Neural cell (in vitro differentiated cells): ENCODE results near the gene NOL9. TPM values are rescaled to one million over a fixed set of nuclear protein-coding genes. Genes with fewer than 3 reads are reported as not detected.

Experiments used
- H2AFZ ChIP-seq: fragments of 200-600, 300-800 bp; sonication (generic), shearing (Covaris generic); 2 replicates; pipeline ENCODE4 v1.6.0; 2014; ENCODE audit warnings: low read depth, mild to moderate bottlenecking, antibody characterized with exemption, low read length, moderate library complexity
- H3F3A ChIP-seq: fragments of 200-600 bp; shearing (Covaris generic); 2 replicates; pipeline ENCODE4 v1.6.1; 2016; ENCODE audit warnings: mild to moderate bottlenecking, moderate library complexity, mixed read lengths, antibody characterized with exemption, low read length; ENCODE audit not compliant: insufficient read depth, poor library complexity, severe bottlenecking
- H3K27ac ChIP-seq: fragments of 200-600, 300-800 bp; sonication (generic), shearing (Covaris generic); 2 replicates; pipeline ENCODE4 v1.5.1; 2014; ENCODE audit warnings: mild to moderate bottlenecking, low read length, moderate library complexity
- H3K27me3 ChIP-seq: fragments of 300-800, 200-600 bp; sonication (generic), shearing (Covaris generic); 2 replicates; pipeline ENCODE4 v1.6.0; 2014; ENCODE audit warnings: mild to moderate bottlenecking, low read depth, low read length, moderate library complexity; ENCODE audit not compliant: insufficient read depth
- H3K36me3 ChIP-seq: fragments of 300-800, 200-600 bp; sonication (generic), shearing (Covaris generic); 2 replicates; pipeline ENCODE4 v1.5.1; 2014; ENCODE audit warnings: mild to moderate bottlenecking, antibody characterized with exemption, low read length, moderate library complexity; ENCODE audit not compliant: insufficient read depth
- H3K4me2 ChIP-seq: fragments of 300-800, 200-600 bp; sonication (generic), shearing (Covaris generic); 2 replicates; pipeline ENCODE4 v1.6.0; 2014; ENCODE audit warnings: mild to moderate bottlenecking, low read length
- H3K4me3 ChIP-seq: fragments of 300-800, 200-600 bp; sonication (generic), shearing (Covaris generic); 2 replicates; pipeline ENCODE4 v1.5.1; 2014; ENCODE audit warnings: mild to moderate bottlenecking, low read length, moderate library complexity
- H3K79me2 ChIP-seq: fragments of 200-600 bp; shearing (Covaris generic); replicated peaks from 2 replicates; pipeline ENCODE4 v1.6.0; 2014; ENCODE audit warnings: mild to moderate bottlenecking, low read length, moderate library complexity; ENCODE audit not compliant: insufficient read depth
- H3K9ac ChIP-seq: fragments of 300-800, 200-600 bp; sonication (generic), shearing (Covaris generic); 2 replicates; pipeline ENCODE4 v1.6.1; 2016; ENCODE audit warnings: mild to moderate bottlenecking, low read length, mixed read lengths
- H3K9me2 ChIP-seq: fragments of 200-600 bp; shearing (Covaris generic); 2 replicates; pipeline ENCODE4 v1.6.1; 2016; ENCODE audit warnings: mild to moderate bottlenecking, low read length, mixed read lengths; ENCODE audit not compliant: insufficient read depth
- H3K9me3 ChIP-seq: fragments of 200-600, 300-800 bp; sonication (generic), shearing (Covaris generic); 2 replicates; pipeline ENCODE4 v1.6.1; 2016; ENCODE audit warnings: mild to moderate bottlenecking, mixed run types, low read length, moderate library complexity, mixed read lengths
- H4K20me1 ChIP-seq: fragments of 200-600 bp; shearing (Covaris generic); 2 replicates; pipeline ENCODE4 v1.6.1; 2016; ENCODE audit warnings: mild to moderate bottlenecking, mixed run types; ENCODE audit not compliant: insufficient read depth
- CTCF ChIP-seq: fragments of 450-650 bp; IDR thresholded peaks from 2 replicates; pipeline ENCODE4 v1.5.1; 2014; ENCODE audit warnings: antibody characterized with exemption, mild to moderate bottlenecking, moderate library complexity; ENCODE audit not compliant: poor library complexity, severe bottlenecking
- EP300 ChIP-seq: fragments of 450-650 bp; conservative IDR thresholded peaks from 2 replicates; pipeline ENCODE4 v1.6.1; 2014; ENCODE audit warnings: antibody characterized with exemption, mild to moderate bottlenecking, moderate library complexity; ENCODE audit not compliant: poor library complexity, severe bottlenecking
- EZH2 ChIP-seq: fragments of 200-600, 300-800 bp; shearing (Covaris generic), sonication (generic); IDR thresholded peaks from 2 replicates; pipeline ENCODE4 v1.6.1; 2014; ENCODE audit warnings: antibody characterized with exemption, low read length, borderline replicate concordance, mild to moderate bottlenecking; ENCODE audit not compliant: insufficient read depth, poor library complexity, severe bottlenecking
- MXI1 ChIP-seq: fragments of 450-650 bp; conservative IDR thresholded peaks from 2 replicates; pipeline ENCODE4 v1.6.1; 2014; ENCODE audit warnings: antibody characterized with exemption, mild to moderate bottlenecking; ENCODE audit not compliant: poor library complexity, severe bottlenecking
- POLR2AphosphoS5 ChIP-seq: IDR thresholded peaks from 2 replicates; pipeline ENCODE4 v1.6.1; 2012
- RAD21 ChIP-seq: fragments of 450-650 bp; conservative IDR thresholded peaks from 2 replicates; pipeline ENCODE4 v1.6.1; 2014; ENCODE audit warnings: antibody characterized with exemption, mild to moderate bottlenecking, moderate library complexity
- SMC3 ChIP-seq: fragments of 450-650 bp; conservative IDR thresholded peaks from 2 replicates; pipeline ENCODE4 v1.6.1; 2014; ENCODE audit warnings: antibody characterized with exemption, mild to moderate bottlenecking, moderate library complexity; ENCODE audit not compliant: poor library complexity
- TAF1 ChIP-seq: IDR thresholded peaks from 2 replicates; pipeline ENCODE4 v1.6.1; 2012; ENCODE audit warnings: low read depth
- polyA plus RNA-seq: library from polyadenylated mRNA; depleted of rRNA; stranded (reverse); fragments of >200 nt; gene quantifications from 2 replicates; pipeline ENCODE4 v1.2.3, GENCODE V29; 2014
- TF ChIP-seq, protein P1 (sequence below): IDR thresholded peaks from 2 replicates; pipeline ENCODE4 v1.6.1; 2012; ENCODE audit warnings: borderline replicate concordance

Gene NOL9
- polyA plus RNA-seq, 1 donor from 2014 or later, result 30.7 TPM

- Histone ChIP-seq H3K27ac (no peak overlapping the region), H4K20me1 (no peaks in the 10 kb centered on the region), H2AFZ (no peak overlapping the region), H3K4me2 (no peak overlapping the region), H3K9me2 (no peaks in the 10 kb centered on the region), H3K4me3 (no peak overlapping the region), H3K27me3 (peaks cover 11% of the 10 kb centered on the region), H3K9ac (no peak overlapping the region), H3K79me2 (no peaks in the 10 kb centered on the region), H3K9me3 (no peaks in the 10 kb centered on the region), H3F3A (no peaks in the 10 kb centered on the region), H3K36me3 (no peaks in the 10 kb centered on the region)
- TF ChIP-seq CTCF (no peak), EZH2 (no peak), RAD21 (no peak), EP300 (no peak), TAF1 (no peak), MXI1 (no peak), SMC3 (no peak), POLR2AphosphoS5 (no peak)
- TF ChIP-seq, protein P1, sequence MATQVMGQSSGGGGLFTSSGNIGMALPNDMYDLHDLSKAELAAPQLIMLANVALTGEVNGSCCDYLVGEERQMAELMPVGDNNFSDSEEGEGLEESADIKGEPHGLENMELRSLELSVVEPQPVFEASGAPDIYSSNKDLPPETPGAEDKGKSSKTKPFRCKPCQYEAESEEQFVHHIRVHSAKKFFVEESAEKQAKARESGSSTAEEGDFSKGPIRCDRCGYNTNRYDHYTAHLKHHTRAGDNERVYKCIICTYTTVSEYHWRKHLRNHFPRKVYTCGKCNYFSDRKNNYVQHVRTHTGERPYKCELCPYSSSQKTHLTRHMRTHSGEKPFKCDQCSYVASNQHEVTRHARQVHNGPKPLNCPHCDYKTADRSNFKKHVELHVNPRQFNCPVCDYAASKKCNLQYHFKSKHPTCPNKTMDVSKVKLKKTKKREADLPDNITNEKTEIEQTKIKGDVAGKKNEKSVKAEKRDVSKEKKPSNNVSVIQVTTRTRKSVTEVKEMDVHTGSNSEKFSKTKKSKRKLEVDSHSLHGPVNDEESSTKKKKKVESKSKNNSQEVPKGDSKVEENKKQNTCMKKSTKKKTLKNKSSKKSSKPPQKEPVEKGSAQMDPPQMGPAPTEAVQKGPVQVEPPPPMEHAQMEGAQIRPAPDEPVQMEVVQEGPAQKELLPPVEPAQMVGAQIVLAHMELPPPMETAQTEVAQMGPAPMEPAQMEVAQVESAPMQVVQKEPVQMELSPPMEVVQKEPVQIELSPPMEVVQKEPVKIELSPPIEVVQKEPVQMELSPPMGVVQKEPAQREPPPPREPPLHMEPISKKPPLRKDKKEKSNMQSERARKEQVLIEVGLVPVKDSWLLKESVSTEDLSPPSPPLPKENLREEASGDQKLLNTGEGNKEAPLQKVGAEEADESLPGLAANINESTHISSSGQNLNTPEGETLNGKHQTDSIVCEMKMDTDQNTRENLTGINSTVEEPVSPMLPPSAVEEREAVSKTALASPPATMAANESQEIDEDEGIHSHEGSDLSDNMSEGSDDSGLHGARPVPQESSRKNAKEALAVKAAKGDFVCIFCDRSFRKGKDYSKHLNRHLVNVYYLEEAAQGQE, result no peak
These were observed 42.8 kb upstream of the NOL9 start for GRCh38 chr1:6596886-6597776.

DNA sequence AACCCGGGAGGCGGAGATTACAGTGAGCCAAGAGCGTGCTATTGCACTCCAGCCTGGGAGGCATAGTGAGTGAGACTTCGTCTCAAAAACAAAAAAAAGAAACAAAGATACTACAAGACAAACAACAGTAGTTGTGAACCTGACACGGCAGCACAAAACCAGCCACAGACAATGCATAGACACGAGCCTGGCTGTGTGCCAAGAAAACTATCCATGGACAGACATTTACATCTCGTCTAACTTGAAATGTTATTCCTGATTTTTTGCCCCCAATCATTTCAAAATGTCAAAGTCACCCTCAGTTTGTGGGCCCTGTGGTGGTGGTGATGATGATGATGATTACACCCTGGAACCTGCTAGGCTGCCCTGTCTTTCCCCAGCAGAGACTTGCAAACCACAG lies 42.0 kb upstream of the NOL9 start:
- Histone ChIP-seq H3K9me3 (no peaks in the 10 kb centered on the region), H3K9me2 (no peaks in the 10 kb centered on the region), H3F3A (no peaks in the 10 kb centered on the region), H2AFZ (no peak overlapping the region), H3K36me3 (no peaks in the 10 kb centered on the region), H3K9ac (no peak overlapping the region), H3K79me2 (no peaks in the 10 kb centered on the region), H3K27me3 (peaks cover 5% of the 10 kb centered on the region), H3K4me2 (no peak overlapping the region), H3K27ac (no peak overlapping the region), H3K4me3 (no peak overlapping the region), H4K20me1 (no peaks in the 10 kb centered on the region)
- TF ChIP-seq TAF1 (no peak), EZH2 (no peak), POLR2AphosphoS5 (no peak), SMC3 (no peak), EP300 (no peak), CTCF (no peak), MXI1 (no peak), RAD21 (no peak)
- TF ChIP-seq, protein P1, result no peak
